Peyer's patch (tissue), 4 donors: Measurements from ENCODE around the gene DOK4. TPM values are rescaled to one million over a fixed set of nuclear protein-coding genes. Genes with fewer than 3 reads are reported as not detected.

ENCODE experiments used
- DNase-seq, 3 donors: peaks; one replicate each; pipeline ENCODE4 v3.0.0-alpha.2; 2017 to 2019
- H3K27ac ChIP-seq, 4 donors: fragments of 200-600 bp; sonication (generic); one replicate each; pipeline ENCODE4 v1.5.1; 2016 to 2019
- H3K27me3 ChIP-seq, 2 donors: fragments of 200-600 bp; sonication (generic); one replicate each; pipeline ENCODE4 v1.5.1; 2019
- H3K36me3 ChIP-seq, 3 donors: fragments of 200-600 bp; sonication (generic); one replicate each; pipeline ENCODE4 v1.5.1; 2016 to 2019
- H3K4me1 ChIP-seq, 4 donors: fragments of 200-600 bp; sonication (generic); one replicate each; pipeline ENCODE4 v1.5.1; 2016 to 2019
- H3K4me3 ChIP-seq, 4 donors: fragments of 200-600 bp; sonication (generic); 1 replicate in 3 of 4; 2 replicates in 1 of 4; pipeline ENCODE4 v1.5.1; 2016 to 2019; ENCODE audit warnings: mild to moderate bottlenecking in 1 of 4
- H3K9me3 ChIP-seq, 4 donors: fragments of 200-600 bp; sonication (generic); one replicate each; pipeline ENCODE4 v1.5.1; 2016 to 2019; ENCODE audit warnings: mild to moderate bottlenecking in 1 of 4
- POLR2A ChIP-seq, 2 donors: fragments of 450-650 bp; IDR thresholded peaks; one replicate each; pipeline ENCODE4 v1.5.1; 2017; ENCODE audit warnings: antibody characterized with exemption in 2 of 2, mild to moderate bottlenecking in 2 of 2, moderate library complexity in 2 of 2
- total RNA-seq, 4 donors: library from RNA; depleted of rRNA; stranded (reverse); fragments of >200 nt; gene quantifications; one replicate each; pipeline ENCODE4 v1.1.0, GENCODE V29; 2016
- TF ChIP-seq, protein P1 (sequence below), 6 experiments: fragments of 450-650 bp in 4 of 6; fragments of 200-600 bp in 2 of 6; sonication (generic) in 1 of 6; IDR thresholded peaks; one replicate each; pipeline ENCODE4 v1.5.1; 2017 to 2019; ENCODE audit warnings: antibody characterized with exemption in 6 of 6, mild to moderate bottlenecking in 3 of 6, moderate library complexity in 1 of 6

Gene DOK4
- total RNA-seq, 4 donors from 2014 or later = 81.7 to 209 (median 189) TPM

DNA sequence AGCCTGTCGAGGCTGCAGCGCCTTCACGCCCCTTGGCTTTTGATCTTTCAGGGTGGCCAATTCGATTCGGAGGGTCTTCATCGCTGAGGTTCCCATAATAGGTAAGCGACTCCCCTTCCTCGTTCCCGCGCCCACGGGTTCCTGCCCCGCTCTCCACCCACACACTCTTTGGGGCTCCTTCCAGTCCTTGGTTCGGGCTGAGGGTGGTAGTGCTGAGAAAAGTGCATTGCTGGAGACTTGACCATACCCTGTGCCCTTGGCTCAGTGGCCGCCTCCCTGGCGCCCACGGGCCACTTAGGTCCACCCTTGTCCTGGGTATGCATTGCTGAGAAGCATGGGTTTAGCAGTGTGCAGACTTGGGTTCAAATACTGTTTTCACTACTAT lies 23.3 kb downstream of the DOK4 start:
- no peak for TF ChIP-seq POLR2A (IDR thresholded peaks at IDR 0.05)
- TF ChIP-seq, protein P1, sequence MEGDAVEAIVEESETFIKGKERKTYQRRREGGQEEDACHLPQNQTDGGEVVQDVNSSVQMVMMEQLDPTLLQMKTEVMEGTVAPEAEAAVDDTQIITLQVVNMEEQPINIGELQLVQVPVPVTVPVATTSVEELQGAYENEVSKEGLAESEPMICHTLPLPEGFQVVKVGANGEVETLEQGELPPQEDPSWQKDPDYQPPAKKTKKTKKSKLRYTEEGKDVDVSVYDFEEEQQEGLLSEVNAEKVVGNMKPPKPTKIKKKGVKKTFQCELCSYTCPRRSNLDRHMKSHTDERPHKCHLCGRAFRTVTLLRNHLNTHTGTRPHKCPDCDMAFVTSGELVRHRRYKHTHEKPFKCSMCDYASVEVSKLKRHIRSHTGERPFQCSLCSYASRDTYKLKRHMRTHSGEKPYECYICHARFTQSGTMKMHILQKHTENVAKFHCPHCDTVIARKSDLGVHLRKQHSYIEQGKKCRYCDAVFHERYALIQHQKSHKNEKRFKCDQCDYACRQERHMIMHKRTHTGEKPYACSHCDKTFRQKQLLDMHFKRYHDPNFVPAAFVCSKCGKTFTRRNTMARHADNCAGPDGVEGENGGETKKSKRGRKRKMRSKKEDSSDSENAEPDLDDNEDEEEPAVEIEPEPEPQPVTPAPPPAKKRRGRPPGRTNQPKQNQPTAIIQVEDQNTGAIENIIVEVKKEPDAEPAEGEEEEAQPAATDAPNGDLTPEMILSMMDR (IDR thresholded peaks at IDR 0.05) = no peak
- Histone ChIP-seq H3K27me3 (no peaks in the 10 kb centered on the region), H3K4me1 (peaks cover 0 to 16% (median 5%) of the 10 kb centered on the region in 4 donors), H3K27ac (peak overlapping the region; percentile 77 to 86 (median 86)), H3K9me3 (no peaks in the 10 kb centered on the region), H3K36me3 (peaks cover 0 to 74% (median 0%) of the 10 kb centered on the region in 3 donors), H3K4me3 (peak overlapping the region; percentile 77 to 93 (median 86))
- DNase-seq = no peak

DNA sequence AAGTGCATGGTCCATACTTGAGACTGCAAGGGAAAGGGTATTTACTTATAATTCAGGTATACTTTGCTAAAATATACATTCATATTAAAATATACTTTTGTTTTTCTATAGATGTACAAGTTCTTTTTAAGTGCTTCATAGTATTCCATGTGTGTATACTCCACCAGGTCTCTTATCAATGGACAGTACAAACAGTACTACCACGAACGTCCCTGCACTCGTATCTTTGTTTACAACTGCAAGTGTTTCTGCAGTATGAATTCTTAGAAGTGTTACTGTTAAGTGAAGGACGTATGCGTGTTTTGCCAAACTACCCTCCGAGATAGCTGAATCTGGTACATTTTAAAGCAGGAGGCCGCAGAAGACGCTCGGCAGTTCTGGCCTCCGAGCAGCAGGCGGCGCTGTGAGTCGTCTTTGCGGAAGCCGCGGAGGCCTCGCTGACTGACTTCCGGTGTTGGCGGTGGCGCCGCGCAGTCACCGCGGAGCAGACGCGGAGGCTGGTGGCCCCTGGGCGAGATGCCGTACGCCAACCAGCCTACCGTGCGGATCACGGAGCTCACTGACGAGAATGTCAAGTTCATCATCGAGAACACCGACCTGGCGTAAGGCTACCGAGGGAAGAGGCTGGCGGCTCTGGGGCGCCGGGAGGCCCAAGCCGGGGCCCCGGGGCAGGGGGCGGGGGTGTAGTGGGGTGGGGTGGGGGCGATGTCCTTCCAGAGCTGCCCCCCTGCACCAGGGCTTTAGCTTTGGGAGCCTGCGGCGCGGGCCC lies 23.9 kb downstream of the DOK4 start, which contains the start of gene POLR2C:
POLR2C (plus strand) TSS at position 471 of the 769 bp plus-strand sequence; CDS start at position 517, 46 bp downstream.
- Histone ChIP-seq H3K27me3 (no peaks in the 10 kb centered on the region), H3K27ac (peak within 1 kb of the TSS; percentile 77 to 86 (median 86)), H3K4me1 (peaks cover 0 to 16% (median 5%) of the 10 kb centered on the region in 4 donors), H3K36me3 (peaks cover 0 to 74% (median 0%) of the 10 kb centered on the region in 3 donors), H3K4me3 (peak within 1 kb of the TSS; percentile 77 to 93 (median 86)), H3K9me3 (no peaks in the 10 kb centered on the region)
- peak; percentile 86 to 89 for TF ChIP-seq POLR2A (IDR thresholded peaks at IDR 0.05)
- TF ChIP-seq, protein P1 (IDR thresholded peaks at IDR 0.05) = peak; percentile 91 to 99 (median 97)
- peak; percentile 83 to 95 (median 94) for DNase-seq

DNA sequence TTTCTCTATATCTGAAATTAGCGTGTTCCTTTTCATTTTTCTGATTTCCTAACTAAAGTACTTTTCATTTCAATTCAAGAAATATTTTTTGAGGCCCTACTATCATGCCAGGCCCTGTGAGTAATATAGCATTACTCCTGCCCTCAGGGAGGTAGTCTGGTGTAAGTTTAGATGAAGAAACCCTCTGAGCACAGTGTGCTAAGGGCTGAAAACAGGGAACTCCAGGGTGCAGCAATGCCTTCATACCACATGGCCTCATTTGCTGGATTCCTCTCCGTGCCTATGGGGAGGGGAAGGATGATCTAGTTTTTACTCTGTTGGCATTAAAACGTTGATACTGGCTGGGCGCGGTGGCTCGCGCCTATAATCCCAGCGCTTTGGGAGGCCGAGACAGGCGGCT lies 34.3 kb downstream of the DOK4 start:
- Histone ChIP-seq H3K27me3 (no peaks in the 10 kb centered on the region), H3K9me3 (no peaks in the 10 kb centered on the region), H3K4me1 (peaks cover 0 to 16% (median 2%) of the 10 kb centered on the region in 4 donors), H3K36me3 (peaks cover 0 to 64% (median 0%) of the 10 kb centered on the region in 3 donors), H3K4me3 (no peak overlapping the region), H3K27ac (no peak overlapping the region)
- no peak for DNase-seq
- TF ChIP-seq, protein P1 (IDR thresholded peaks at IDR 0.05) = no peak
- no peak for TF ChIP-seq POLR2A (IDR thresholded peaks at IDR 0.05)

DNA sequence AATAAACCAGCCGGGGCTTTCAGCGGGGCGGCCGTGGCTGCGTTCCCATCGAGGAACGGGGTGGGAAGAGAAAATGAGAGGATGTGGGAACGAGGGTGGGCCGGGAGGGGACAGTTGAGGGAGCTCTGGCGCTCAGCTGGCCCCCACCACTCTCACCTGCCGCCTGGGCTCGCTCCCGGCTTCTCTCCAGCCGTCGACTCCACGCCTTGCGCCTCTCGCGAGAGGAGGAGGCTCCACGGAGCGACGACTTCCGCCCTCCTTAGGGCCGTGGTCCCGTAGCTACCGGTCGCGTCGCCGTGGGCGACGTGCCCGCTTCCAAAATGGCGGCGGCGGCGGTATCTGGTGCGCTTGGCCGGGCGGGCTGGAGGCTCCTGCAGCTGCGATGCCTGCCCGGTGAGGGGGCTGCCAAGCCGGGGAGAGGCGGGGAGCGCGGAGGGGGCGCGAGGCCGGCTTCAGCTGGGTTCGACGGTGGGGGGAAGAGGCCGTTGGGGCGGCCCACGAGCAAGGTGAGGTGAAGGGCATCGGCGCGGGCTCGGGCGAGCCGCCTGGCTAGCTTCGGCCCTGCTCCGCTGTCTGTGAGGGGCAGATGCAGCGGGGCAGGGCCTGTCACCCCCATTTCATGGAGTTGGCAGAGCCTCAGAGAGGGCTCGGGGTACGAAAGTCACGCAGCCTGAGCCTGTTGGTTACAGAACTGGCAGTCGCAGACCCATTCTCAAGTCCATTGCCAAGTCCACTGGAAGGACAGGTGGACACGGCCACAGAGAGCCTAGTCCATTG lies 38.9 kb downstream of the DOK4 start, which contains the start of the genes CIAPIN1 and COQ9:
CIAPIN1 (minus strand) TSS at position 200 of the 777 bp plus-strand sequence. CDS start 6,457 bp downstream, outside the sequence.
COQ9 (plus strand) TSS at position 294 of the 777 bp plus-strand sequence; CDS start at position 321, 27 bp downstream.
- H3K27me3 ChIP-seq = no peaks in the 10 kb centered on the region
- peak; percentile 93 to 98 (median 95) for DNase-seq
- peaks cover 0 to 18% (median 0%) of the 10 kb centered on the region in 3 donors for H3K36me3 ChIP-seq
- H3K9me3 ChIP-seq = no peaks in the 10 kb centered on the region
- H3K4me1 ChIP-seq = peaks cover 0 to 25% (median 6%) of the 10 kb centered on the region in 4 donors
- peak within 1 kb of the TSS; percentile 75 to 88 (median 84) for H3K27ac ChIP-seq
- H3K4me3 ChIP-seq = peak within 1 kb of the TSS; percentile 60 to 93 (median 82)
- TF ChIP-seq, protein P1 (IDR thresholded peaks at IDR 0.05) = no peak
- TF ChIP-seq POLR2A (IDR thresholded peaks at IDR 0.05) = peak; percentile 88 to 91

DNA sequence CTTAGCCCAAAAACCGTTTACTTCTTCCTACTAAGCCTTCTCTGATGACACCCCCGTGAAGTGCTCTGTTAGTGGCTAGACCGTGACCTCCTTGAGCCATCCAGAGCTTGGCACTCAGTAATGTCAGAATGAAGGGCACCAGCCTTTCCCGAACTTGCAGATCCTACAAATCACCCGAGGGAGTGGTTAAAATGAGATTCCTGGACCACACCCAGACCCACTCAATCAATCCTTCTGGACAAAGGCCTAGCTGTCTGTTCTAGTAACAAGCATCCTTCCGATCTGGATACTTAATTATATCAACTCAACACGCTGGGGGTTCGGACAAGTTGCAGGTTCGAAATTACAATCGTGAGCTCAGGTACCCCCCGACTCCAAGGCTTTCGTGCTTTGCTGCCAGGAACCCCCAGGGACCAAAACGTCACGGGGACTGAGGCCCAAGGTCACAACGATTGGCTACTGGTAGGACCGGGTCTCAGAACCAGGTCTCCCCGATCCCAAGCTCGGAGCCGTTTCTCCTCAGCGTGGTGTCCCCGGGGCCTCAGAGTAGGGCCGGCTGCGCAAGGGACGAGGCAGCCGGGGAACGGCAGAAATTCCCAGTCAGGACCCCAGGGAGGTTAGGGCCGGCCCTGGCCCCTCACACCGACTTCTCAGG lies 39.6 kb downstream of the DOK4 start:
- no peak for TF ChIP-seq POLR2A (IDR thresholded peaks at IDR 0.05)
- TF ChIP-seq, protein P1 (IDR thresholded peaks at IDR 0.05) = no peak
- Histone ChIP-seq H3K27ac (peak overlapping the region; percentile 75 to 88 (median 84)), H3K36me3 (peaks cover 0 to 11% (median 0%) of the 10 kb centered on the region in 3 donors), H3K9me3 (no peaks in the 10 kb centered on the region), H3K4me3 (peak overlapping the region; percentile 60 to 93 (median 82)), H3K4me1 (peaks cover 0 to 25% (median 6%) of the 10 kb centered on the region in 4 donors), H3K27me3 (no peaks in the 10 kb centered on the region)
- peak in 2 of 3 donors; percentile 30 to 54 for DNase-seq
